Measurements from ENCODE around the gene CPEB1.

GRCh38 chr15:82556315-82557035 lies 90.7 kb downstream of the CPEB1 start:
- TF ChIP-seq EP300 (IDR thresholded peaks at IDR 0.05) (no peak), CTCF (IDR thresholded peaks at IDR 0.05) (no peak)

All from stomach (tissue), 4 donors.